Left forelimb (tissue), 1 donor: Measurements from ENCODE around the gene S100A1.

Source experiments
- DNase-seq: peaks from one replicate; pipeline ENCODE4 v3.0.0-alpha.2; 2018; ENCODE audit warnings: low spot score

S100A1 gene

DNA sequence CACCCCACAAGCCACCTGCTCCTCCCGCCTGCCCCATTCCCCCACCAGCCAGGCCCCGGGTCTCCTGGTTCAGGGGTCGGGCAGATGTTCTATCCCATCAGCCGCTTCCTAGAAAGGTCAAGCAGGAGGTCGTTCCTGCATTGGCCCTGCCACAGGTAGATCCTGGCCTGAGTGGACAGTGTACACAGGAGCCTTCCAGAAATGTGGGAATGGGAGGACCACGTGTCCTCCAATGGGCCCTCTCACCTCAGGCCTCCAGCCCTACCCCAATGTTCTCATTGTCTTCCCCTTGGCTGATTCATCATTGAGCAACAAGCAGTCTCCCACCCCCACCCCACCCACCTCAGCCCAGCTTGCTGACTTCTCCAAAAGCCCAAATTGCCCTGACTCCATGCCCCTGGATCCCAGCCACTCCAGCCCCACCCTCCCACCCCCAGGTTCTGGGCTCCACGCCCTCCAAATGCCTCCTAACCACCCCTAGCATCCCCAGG lies 17.4 kb upstream of the S100A1 start:
- no peak for DNase-seq

DNA sequence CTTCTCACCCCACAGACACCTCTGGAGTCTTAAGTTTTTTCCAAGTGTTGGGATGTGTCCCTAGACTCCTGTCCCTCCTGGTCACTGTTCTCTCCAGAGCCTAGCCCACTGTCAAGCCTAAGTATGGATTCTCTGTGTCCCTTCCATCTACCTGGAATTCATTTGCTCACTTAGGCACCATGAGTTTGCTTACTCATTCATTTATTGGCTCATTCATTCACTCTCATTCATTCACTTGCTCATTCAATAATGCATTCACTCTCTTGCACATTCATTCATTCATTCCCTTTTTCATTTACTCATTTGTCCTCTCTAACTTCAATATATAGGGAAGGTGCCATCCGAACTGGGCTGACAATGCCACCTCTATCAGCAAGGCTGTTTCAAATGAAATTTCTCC lies 16.9 kb upstream of the S100A1 start:
- DNase-seq = no peak

DNA sequence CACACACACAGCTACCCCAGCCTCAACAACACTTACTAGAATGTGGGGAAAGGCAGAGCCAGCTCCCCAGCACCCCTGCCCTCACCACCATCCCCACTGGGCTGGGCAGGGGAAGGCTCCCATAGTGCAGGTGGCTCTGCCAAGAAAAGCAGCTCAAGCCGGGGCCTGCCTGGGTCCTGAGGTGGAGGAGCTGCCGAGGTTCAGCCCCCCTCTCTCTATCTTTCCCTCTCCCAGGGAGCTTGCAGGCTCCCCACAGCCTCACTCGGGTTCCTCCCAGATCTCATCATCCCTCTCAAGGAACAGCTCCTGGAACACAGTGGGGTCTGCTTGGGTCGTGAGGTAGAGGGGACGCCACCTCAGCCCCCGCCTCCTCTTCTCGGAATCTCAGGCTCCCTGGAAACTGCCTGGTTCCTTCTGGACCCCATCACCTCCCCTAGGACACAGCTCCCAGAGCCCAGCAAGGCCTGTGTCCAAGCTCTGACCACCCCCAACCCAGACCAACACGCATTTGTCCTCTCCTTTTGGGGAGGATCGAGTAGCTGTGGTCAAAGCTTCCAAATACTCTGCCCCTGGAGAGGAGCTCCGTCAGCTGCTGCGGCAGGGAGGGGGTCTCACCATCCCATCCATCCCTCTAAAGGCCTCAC lies 16.0 kb upstream of the S100A1 start:
- no peak for DNase-seq

DNA sequence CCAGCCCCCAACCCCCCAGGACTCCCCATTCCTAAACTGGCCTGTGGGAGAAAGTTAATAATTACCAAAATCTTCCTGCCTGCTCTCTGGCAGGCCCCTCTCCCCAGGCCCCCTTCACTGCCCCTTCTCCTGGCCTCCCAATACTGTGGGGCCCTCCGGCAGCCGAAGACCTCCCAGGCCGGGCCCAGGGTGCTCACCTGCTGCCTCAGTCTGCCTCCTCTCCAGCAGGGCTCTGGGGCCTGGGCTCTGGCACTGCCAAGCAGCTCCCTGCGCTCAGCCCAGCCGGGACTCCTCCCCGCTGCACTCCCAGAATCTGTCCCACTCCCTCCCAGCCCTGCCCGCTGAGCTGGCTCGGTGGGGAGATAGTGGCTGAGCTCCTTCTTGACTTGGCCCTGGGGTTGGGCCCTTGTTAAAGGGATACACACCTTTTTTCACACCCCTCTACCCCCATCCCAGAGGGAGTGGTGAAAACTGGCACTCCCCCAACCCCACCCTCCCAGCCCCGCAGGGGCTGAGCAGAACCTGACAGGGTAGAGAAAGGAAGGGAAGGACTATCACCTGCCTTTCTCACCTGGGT lies 15.4 kb upstream of the S100A1 start, which contains the start of gene S100A16:
S100A16 (minus strand) TSS at position 383 of the 577 bp plus-strand sequence. CDS start 4,986 bp downstream, outside the sequence.
- DNase-seq = no peak

DNA sequence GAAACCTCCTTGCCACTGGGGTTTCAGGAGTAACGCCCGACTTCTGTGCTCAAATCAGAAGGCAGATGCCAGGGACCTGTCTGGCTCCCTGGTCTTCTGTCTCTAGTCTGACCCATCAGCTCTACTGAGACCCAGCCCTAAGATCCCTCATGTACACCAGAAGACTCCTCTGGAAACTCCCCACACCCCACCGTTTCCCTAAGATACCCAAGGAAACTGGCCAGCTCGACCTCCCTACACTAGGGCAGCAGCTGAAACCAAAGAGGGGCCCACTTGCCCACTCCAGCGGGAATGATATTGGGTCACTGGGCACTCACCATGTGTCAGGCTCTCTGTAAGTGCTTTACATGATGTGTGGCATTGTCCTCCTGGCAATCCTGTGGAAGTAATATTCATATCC lies 14.8 kb upstream of the S100A1 start:
- no peak for DNase-seq

DNA sequence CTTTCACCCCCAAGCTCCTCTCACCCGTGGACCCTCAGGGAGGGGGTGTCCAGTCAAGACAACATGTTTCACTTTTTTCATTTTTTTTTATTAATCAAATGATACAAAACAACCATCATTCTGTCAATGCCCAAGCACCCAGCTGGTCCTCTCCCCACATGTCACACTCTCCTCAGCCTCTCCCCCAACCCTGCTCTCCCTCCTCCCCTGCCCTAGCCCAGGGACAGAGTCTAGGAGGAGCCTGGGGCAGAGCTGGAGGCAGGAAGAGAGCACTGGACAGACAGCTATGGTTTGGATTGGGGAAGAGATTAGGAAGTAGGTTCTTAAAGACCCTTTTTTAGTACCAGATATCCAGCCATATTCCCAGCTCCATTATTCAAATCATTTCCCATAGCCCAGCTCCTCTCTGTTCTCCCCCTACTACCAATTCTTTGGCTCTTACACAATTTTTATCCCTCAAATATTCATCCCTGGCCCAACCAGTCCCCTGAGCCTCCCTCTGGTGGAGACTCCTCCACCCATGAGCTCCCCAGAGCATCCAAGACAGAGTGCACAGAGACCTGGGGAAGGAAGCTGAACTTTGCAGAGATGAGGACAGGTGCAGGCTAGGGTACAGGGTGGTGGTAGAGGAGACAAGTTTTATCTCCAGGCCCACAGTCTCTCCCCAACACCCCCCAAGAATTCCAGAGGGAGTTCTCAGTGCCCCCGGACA lies 13.9 kb upstream of the S100A1 start:
- DNase-seq = no peak

DNA sequence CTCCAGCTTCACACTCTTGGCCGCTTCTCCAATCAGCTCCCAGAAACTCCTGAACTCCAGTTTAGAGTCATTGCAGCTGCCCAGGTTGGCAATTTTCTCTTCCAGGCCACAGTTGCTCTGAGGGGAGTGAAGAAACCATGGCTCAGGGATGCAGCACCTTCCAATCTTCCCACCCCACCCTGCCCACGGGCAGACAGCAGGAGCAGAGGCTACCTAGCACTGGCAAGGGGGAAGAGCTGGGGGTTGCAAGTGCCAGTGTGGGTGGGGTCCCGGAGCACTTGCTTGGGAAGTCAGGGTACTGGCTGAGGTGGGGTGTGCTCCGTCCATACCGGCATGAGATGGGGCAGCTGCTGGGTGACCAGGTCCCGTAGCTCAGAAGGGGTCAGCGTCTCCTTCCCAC lies 13.3 kb upstream of the S100A1 start:
- no peak for DNase-seq

DNA sequence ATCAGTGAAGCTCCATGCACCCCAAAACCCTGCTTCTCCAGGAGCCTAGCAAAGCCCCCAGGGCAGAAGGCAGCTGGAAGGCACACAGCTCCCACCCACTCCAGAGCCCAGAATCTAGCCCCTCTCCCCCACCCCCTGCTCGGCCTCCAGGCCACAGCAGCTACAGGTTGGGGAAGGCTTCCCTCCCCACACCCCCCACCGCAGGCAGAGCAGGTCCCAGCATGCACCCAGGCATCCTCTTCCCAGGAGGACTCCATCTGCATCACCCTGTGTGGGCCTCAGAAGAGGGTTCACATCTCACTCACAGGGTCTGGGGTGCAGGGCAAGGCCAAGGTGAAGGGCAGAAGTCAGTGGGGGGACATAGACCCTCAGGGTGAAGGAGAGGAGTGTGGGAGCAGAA lies 12.8 kb upstream of the S100A1 start:
- no peak for DNase-seq

DNA sequence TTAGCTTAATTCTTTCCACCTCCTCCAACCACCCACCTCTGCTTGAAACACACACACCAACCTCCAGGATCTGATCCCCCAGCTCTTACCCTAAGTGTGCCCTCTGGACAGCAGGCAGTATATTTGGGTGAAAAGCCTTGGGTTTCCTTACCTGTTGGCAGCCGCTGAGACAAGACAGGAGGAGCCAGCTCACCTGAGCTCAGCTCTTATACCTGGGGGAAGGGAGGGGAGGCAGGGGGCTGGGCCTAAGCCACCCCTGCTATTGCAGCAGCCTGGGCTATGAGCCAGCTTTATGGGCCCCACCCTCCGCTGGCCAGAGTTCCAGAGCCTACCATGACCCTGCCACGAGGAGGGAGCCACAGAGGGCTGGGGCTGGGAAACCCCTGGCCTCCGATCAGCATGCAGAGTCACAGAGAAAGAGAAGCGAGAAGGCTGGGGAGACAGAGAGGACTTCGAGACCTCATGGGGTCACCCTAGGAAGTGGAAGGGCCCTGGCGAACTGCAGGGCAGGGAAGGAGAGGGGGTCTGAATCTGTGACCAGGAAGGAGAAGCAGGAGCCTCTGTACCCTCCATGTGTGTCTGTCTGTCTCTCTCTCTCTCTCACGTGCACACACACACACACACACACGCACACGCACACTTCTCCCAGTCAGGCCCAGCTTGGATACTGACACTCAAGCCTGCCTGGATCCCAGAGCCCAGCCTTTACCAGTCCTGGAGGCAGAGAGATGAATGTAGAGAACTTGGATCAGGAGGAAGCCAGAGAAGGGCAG lies 11.9 kb upstream of the S100A1 start, which contains the start of gene S100A14:
S100A14 (minus strand) TSS at position 182 of the 773 bp plus-strand sequence. CDS start 467 bp downstream, outside the sequence.
- DNase-seq = no peak

DNA sequence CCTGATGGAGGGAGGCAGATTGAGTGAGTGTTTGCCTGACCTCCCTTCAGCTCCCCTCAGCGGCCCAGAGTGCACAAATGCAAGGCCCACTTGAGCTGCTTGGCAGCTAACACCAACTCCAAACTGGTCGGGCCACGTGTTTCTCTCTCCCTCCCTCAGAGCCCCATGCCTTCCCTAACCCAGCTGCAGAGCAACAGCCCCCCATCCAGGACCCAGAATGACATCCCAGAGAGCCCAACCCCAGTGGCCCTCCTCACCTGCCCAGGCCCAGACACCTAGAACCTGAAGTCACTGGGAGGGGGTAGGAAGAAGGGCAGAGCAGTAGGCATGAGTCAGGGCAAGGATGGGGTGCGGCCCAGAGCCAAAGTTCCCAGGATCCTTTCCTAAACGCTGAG lies 11.3 kb upstream of the S100A1 start:
- DNase-seq = no peak

DNA sequence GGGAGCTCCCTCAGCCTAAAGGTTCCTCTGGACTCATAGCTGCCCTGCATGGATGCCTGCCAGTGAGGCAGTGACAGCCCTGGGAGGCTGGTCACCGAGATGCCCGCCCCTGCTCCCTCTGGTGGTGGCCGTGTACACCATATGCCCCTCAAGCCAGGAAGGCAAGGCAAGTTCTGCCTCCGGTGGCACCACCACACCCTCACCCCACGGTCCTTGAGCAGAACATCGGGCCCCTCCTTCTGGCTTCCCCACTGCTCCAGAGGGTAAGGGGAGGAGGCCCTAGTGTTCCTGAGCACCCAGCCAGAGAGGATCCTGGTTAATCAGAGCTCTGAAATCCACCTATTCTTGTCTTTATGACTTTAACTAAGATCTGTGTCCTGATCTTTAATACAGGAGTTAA lies 10.6 kb upstream of the S100A1 start:
- DNase-seq = no peak

DNA sequence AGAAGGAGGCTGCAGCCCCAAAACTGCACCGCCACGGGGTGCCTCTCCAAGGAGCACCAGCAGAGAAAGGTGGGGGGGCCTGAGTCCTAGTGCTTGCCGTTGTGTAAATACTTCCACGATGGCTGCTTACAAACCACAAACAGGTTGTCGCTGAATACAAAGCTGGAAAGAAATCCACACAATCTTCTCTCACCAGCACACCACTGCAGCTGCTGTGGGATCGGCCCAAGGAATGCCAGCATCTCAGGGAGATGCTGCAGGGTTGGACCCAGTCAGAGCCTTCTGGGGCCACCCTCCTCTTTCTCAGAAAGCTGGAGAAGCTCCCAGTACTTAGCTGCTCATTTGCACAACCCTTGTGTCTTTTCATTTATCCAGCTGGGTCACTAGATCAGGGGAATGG lies 9.1 kb upstream of the S100A1 start:
- DNase-seq = no peak

DNA sequence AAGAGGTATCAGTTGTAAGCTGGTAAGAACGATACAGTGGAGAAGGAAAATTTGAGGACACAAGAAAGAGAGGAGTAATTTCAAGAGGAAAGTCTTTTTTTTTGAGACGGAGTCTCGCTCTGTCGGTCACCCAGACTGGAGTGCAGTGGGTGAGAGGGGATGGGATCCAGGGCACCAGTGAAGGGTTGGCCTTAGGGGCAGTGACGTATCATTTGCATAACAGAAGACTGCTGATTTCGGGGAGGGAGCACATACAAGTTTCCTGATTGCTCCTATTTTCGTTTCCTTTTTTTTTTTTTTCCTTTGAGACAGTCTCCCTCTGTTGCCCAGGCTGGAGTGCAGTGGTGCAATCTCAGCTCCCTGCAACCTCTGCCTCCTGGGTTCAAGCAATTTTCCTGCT lies 5.1 kb upstream of the S100A1 start:
- no peak for DNase-seq

DNA sequence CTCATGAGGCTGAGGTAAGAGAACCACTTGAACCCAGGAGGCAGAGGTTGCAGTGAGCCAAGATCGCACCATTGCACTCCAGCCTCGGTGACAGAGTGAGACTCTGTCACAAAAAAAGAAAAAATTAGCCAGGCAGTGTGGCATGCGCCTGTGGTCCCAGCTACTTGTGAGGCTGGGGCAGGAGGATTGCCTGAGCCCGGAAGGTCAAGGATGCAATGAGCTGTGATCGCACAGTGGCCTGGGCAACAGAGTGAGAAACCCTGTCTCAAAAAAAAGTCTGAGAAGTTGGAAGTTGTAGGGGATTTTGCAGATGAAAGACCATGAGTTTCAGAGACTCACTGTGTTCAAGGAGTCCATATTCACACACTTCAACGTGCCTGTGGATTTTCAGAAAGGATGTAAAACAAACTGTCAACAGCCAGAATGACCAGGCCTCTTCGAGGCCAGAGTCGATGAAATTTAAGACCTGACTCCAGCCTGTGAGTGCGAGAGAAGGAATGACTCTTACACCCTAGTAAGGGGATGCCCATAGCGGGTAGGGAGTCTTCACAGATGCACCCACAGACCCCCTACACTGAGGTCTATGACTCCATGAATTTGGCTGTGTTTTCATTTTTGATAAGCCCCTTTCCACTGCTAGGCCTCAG lies 3.1 kb upstream of the S100A1 start:
- no peak for DNase-seq

DNA sequence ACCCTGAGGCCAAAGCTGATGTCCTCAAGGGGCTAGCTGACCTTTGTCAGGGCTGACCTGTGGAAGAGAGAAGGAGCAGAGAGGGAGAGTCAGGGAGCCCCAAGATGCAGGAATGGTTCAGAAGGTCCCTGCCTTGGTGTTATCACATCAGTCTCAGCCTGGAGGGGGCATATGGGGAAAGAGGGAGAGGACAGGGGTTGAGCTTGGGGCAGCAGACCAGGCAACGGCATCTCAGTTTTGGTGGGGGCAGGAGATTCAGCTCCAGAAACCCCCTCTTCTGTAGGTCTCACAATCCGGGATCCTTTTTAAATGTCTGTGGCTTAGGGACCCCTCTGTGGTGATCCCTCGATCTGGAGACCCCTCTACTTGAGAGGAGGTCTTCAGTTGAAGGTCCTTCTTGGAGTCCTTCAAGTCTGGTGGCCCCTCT lies 1.7 kb upstream of the S100A1 start:
- no peak for DNase-seq

DNA sequence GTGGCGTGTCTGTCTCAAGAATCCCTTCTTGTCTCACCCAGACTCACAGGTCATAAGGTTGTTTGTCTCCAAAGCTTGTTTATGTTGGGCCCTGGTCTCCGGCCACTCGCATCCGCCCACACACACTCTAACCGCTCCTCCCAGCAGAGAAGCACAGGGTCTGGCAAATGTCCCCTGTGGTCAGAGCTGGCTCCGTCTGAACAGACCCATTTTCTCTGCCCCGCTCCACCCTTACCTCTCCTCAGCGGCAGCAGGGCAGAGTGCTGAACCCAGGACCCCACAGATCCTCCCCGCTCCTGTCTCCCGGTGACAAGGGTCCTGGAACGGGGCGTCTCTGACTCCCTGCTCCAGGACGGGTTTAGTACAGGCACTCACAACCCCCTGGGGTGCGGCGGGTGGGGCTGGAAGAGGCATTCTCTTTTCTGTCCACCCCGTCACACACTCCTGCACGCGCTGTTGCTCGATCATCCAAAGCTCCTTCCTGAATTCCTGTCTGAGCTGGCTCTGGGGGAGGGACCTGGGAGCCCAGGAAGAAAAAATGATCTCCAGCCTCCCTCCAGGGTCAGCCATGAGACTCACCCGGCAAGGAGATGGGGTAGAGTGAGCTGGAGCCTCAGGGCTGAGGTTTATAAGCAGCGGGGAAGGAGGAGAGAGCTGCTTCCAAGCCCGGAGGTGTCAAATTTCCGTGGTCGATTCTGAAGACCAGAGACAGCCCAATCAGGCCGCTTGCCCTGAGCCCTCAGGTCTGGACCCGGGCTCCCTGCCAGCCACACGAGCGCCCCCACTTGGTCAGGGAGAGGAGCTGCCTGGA lies 1.1 kb upstream of the S100A1 start, which contains the start of gene S100A13:
S100A13 (minus strand) TSS at position 602 of the 811 bp plus-strand sequence. CDS start 1,033 bp downstream, outside the sequence.
- DNase-seq = peak; percentile 89

DNA sequence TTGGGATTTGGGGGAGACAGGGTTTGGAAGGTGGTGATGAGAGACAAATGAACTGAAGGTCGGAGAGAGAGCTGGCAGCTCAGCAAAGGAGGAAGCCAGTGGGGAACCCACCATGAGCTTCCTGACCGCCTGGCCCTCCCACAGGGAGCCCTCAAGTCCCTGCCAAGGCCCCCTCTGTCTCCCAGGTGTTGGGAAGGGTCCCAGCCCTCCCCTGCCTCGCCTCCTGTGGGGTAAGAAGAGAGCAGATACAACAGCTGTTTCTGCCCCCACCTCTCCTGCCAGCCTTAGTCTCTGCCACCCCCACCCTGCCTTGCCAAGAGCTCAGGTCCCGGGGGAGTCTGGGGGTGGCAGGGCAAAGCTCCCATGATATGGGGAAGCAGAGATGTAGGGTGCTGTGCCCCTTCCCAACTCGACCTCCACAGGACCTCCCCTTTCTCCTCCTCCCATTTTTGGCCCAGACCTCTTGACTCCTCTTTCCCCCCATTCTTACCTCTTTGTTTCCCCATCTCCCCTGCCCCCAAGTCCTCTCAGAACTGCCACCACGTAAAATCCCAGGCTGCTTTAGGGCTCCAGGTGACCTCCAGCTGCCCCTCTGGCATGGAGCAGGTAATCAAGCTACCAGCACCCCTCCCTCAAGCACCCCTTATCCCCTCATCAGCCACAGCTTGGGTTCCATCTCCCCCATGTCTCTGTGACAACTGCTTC lies 556 bp downstream of the S100A1 start:
- no peak for DNase-seq

DNA sequence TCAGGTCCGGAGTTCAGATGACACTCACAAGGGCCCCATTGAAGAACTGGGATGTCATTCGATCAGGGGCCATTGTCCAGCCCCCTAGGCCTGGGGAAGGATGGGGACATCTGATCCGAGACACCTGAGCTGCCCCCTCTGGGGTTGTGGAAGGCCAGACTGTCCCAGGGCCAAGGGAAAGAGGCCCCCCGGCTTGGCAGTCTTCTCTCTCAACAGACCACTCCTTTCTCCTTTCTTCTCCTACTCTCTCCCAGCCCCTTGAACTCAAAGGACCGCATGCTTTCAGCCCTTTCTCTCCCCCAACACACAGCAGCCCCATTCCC lies 1.1 kb downstream of the S100A1 start:
- DNase-seq = no peak

DNA sequence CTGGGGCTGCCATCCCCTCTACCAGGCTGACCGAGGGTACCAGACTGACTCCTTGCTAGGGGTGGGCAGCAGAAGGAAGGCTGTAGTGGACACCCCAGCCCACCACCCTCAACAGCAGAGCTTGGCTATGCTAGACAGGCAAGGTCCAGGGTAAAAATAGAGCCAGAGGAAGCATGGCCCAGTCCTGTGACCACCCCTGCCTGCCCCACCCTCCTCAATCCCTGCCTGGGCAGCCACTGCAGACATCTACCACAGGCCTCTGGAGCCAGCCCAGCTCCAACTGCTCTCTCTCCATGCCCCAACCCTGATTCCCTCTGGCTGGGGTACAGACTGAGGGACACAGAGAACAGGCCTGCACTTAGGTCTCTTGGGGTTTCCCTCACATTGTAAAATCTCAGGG lies 1.7 kb downstream of the S100A1 start:
- no peak for DNase-seq

DNA sequence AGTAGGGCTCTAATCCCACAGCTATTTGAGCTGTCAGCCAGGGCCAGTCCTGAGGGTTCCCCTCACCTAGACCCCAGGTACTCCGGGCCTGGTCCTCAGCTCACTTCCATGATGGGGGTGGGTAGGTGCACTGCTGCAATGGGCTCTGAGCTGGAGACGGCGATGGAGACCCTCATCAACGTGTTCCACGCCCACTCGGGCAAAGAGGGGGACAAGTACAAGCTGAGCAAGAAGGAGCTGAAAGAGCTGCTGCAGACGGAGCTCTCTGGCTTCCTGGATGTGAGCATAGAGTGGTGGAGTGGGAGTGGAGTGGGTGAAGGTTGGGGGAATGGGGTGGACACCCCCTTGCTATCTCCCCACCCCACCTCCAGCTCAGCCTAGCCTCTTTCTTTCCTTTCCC lies 2.1 kb downstream of the S100A1 start:
- DNase-seq = no peak
